H9 (cell line): ENCODE results near the gene TUT7. TPM values are rescaled to one million over a fixed set of nuclear protein-coding genes. Genes with fewer than 3 reads are reported as not detected.

Experiments used
- DNase-seq: peaks from one replicate; pipeline ENCODE4 v3.0.0-alpha.2; 2017
- H2AFZ ChIP-seq: one replicate; pipeline ENCODE4 v1.6.1; 2013; ENCODE audit warnings: mild to moderate bottlenecking, low read length, control low read depth, moderate library complexity
- H2AK5ac ChIP-seq: 2 replicates; pipeline ENCODE4 v1.6.1; 2013; ENCODE audit warnings: low read length, control low read depth, mixed read lengths; ENCODE audit not compliant: insufficient read length
- H2BK120ac ChIP-seq: one replicate; pipeline ENCODE4 v1.6.1; 2013; ENCODE audit warnings: low read depth, mild to moderate bottlenecking, low read length, control low read depth, inconsistent platforms; ENCODE audit not compliant: poor library complexity, severe bottlenecking
- H2BK12ac ChIP-seq: 2 replicates; pipeline ENCODE4 v1.6.1; 2013; ENCODE audit warnings: low read length, control low read depth, mixed read lengths, low read depth; ENCODE audit not compliant: insufficient read length
- H2BK15ac ChIP-seq: 2 replicates; pipeline ENCODE4 v1.6.1; 2013; ENCODE audit warnings: low read depth, low read length, control low read depth
- H2BK20ac ChIP-seq: one replicate; pipeline ENCODE4 v1.6.1; 2013; ENCODE audit warnings: low read depth, mild to moderate bottlenecking, low read length, control low read depth, inconsistent platforms; ENCODE audit not compliant: poor library complexity, severe bottlenecking
- H2BK5ac ChIP-seq: 2 replicates; pipeline ENCODE4 v1.6.1; 2013; ENCODE audit warnings: low read length, control low read depth, mixed read lengths; ENCODE audit not compliant: insufficient read length
- H3K14ac ChIP-seq: 2 replicates; pipeline ENCODE4 v1.6.1; 2013; ENCODE audit warnings: low read length, control low read depth; ENCODE audit not compliant: insufficient read depth
- H3K18ac ChIP-seq: 2 replicates; pipeline ENCODE4 v1.6.1; 2013; ENCODE audit warnings: low read depth, mild to moderate bottlenecking, mixed read lengths, low read length, control low read depth; ENCODE audit not compliant: insufficient read length
- H3K23ac ChIP-seq: 2 replicates; pipeline ENCODE4 v1.6.1; 2013; ENCODE audit warnings: low read length, control low read depth, mixed read lengths, low read depth; ENCODE audit not compliant: insufficient read length
- H3K23me2 ChIP-seq: 2 replicates; pipeline ENCODE4 v1.6.1; 2013; ENCODE audit warnings: low read depth, mild to moderate bottlenecking, mixed read lengths, low read length, control low read depth; ENCODE audit not compliant: insufficient read length, poor library complexity, severe bottlenecking
- H3K27ac ChIP-seq: 2 replicates; pipeline ENCODE4 v1.5.1; 2013; ENCODE audit warnings: low read length, control low read depth, mixed read lengths, low read depth; ENCODE audit not compliant: insufficient read length
- H3K27me3 ChIP-seq: 2 replicates; pipeline ENCODE4 v1.6.1; 2013; ENCODE audit warnings: low read length, control low read depth, inconsistent platforms; ENCODE audit not compliant: insufficient read depth
- H3K4ac ChIP-seq: 2 replicates; pipeline ENCODE4 v1.6.1; 2013; ENCODE audit warnings: low read depth, mild to moderate bottlenecking, control low read depth, inconsistent platforms, low read length, moderate library complexity
- H3K4me1 ChIP-seq: 2 replicates; pipeline ENCODE4 v1.6.1; 2013; ENCODE audit warnings: low read length, control low read depth, inconsistent platforms; ENCODE audit not compliant: insufficient read depth
- H3K4me2 ChIP-seq: 2 replicates; pipeline ENCODE4 v1.6.1; 2013; ENCODE audit warnings: low read length, control low read depth, mixed read lengths; ENCODE audit not compliant: insufficient read length, insufficient read depth
- H3K56ac ChIP-seq: 2 replicates; pipeline ENCODE4 v1.6.1; 2013; ENCODE audit warnings: low read depth, mild to moderate bottlenecking, mixed read lengths, low read length, control low read depth; ENCODE audit not compliant: insufficient read length
- H3K79me1 ChIP-seq: 2 replicates; pipeline ENCODE4 v1.6.1; 2013; ENCODE audit warnings: low read depth, mild to moderate bottlenecking, moderate library complexity, low read length, control low read depth, inconsistent platforms; ENCODE audit not compliant: insufficient read depth, poor library complexity, severe bottlenecking
- H3K79me2 ChIP-seq: 2 replicates; pipeline ENCODE4 v1.6.1; 2013; ENCODE audit warnings: low read length, control low read depth, inconsistent platforms; ENCODE audit not compliant: insufficient read depth
- H3K9ac ChIP-seq: 2 replicates; pipeline ENCODE4 v1.6.1; 2013; ENCODE audit warnings: low read length, control low read depth, mixed read lengths; ENCODE audit not compliant: insufficient read length; ENCODE audit errors: extremely low read depth
- H3K9me3 ChIP-seq: one replicate; pipeline ENCODE4 v1.6.1; 2013; ENCODE audit warnings: low read depth, low read length, inconsistent platforms; ENCODE audit not compliant: control insufficient read depth
- H3T11ph ChIP-seq: one replicate; pipeline ENCODE4 v1.6.1; 2013; ENCODE audit warnings: mild to moderate bottlenecking, low read length, control low read depth, inconsistent platforms
- H4K20me1 ChIP-seq: one replicate; pipeline ENCODE4 v1.6.1; 2013; ENCODE audit not compliant: control insufficient read depth, insufficient read length, insufficient read depth
- H4K5ac ChIP-seq: 2 replicates; pipeline ENCODE4 v1.6.1; 2013; ENCODE audit warnings: low read depth, mild to moderate bottlenecking, mixed read lengths, low read length, control low read depth; ENCODE audit not compliant: insufficient read length
- H4K8ac ChIP-seq: replicated peaks from 2 replicates; pipeline ENCODE4 v1.6.1; 2013; ENCODE audit warnings: low read length, control low read depth, mixed read lengths, low read depth; ENCODE audit not compliant: insufficient read length
- H4K91ac ChIP-seq: 2 replicates; pipeline ENCODE4 v1.6.1; 2013; ENCODE audit warnings: low read depth, mild to moderate bottlenecking, moderate library complexity, mixed read lengths, low read length, control low read depth; ENCODE audit not compliant: insufficient read length
- H3K27ac Mint-ChIP-seq, 3 experiments: 2 replicates in 2 of 3; 3 replicates in 1 of 3; pipeline ENCODE4 v1.8.0; 2020 to 2021; ENCODE audit warnings: mixed read lengths in 3 of 3, mild to moderate bottlenecking in 1 of 3, moderate library complexity in 1 of 3
- H3K27me3 Mint-ChIP-seq: 2 replicates; pipeline ENCODE4 v1.8.0; 2021; ENCODE audit warnings: low read depth, mild to moderate bottlenecking, moderate library complexity, mixed read lengths
- H3K36me3 Mint-ChIP-seq, 3 experiments: 2 replicates in 2 of 3; 3 replicates in 1 of 3; pipeline ENCODE4 v1.8.0; 2020 to 2021; ENCODE audit warnings: low read depth in 3 of 3, mixed read lengths in 3 of 3; ENCODE audit not compliant: insufficient read depth in 1 of 3
- H3K4me1 Mint-ChIP-seq, 2 experiments: 2 replicates each; pipeline ENCODE4 v1.8.0; 2020; ENCODE audit warnings: mixed read lengths in 2 of 2
- H3K4me3 Mint-ChIP-seq, 2 experiments: 2 replicates in 1 of 2; 3 replicates in 1 of 2; pipeline ENCODE4 v1.8.0; 2020 to 2021; ENCODE audit warnings: mild to moderate bottlenecking in 2 of 2, mixed read lengths in 2 of 2, moderate library complexity in 1 of 2
- H3K9me3 Mint-ChIP-seq, 2 experiments: 2 replicates in 1 of 2; 3 replicates in 1 of 2; pipeline ENCODE4 v1.8.0; 2020; ENCODE audit warnings: mild to moderate bottlenecking in 2 of 2, mixed read lengths in 2 of 2, moderate library complexity in 1 of 2
- WGBS: extraction: QIAGEN DNeasy Blood & Tissue Kit; methylation state at CpG from one replicate; pipeline ENCODE4 v1.1.7; 2013; ENCODE audit warnings: missing lambda C conversion rate, low lambda C conversion rate, mixed read lengths; ENCODE audit not compliant: insufficient read length; ENCODE audit errors: extremely low coverage; 5-methylcytosine and 5-hydroxymethylcytosine counted together
- total RNA-seq: library from RNA; stranded (reverse); gene quantifications from 2 replicates; pipeline ENCODE4 v1.2.1, GENCODE V29; 2021
- TF ChIP-seq, protein P1 (sequence below): fragments of 200-600 bp; sonication (generic); conservative IDR thresholded peaks from 3 replicates; pipeline ENCODE4 v1.8.0; 2021; ENCODE audit warnings: antibody characterized with exemption, mild to moderate bottlenecking

TUT7 gene
- total RNA-seq, 1 experiment from 2014 or later, result 23.1 TPM

DNA sequence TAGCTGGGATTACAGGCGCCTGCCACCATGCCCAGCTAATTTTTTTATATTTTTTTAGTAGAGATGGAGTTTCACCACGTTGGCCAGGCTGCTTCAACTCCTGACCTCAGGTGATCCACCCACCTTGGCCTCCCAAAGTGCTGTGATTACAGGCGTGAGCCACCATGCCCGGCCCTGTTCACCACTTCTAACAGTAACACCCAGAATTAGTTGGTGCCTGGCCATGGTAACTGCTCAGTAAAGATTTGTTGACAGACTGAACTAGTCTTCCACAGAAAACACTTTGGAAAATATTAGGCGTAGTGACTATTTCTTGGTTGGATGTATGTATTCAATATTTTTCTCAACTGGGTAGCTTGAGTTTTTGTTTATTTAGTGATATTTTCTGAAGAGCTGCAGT lies 24.0 kb downstream of the TUT7 start:
- H4K5ac ChIP-seq, result no peak overlapping the region
- H3K4me1 ChIP-seq, result no peaks in the 10 kb centered on the region
- no peak overlapping the region for H2BK5ac ChIP-seq
- H3K4ac ChIP-seq, result no peak overlapping the region
- Mint-ChIP-seq H3K36me3 (peaks cover 7 to 58% (median 47%) of the 10 kb centered on the region in 3 experiments; a peak in 6 of 7 replicates), H3K27ac (no peak overlapping the region), H3K4me1 (peaks cover 11 to 16% of the 10 kb centered on the region in 2 experiments), H3K4me3 (no peak overlapping the region), H3K9me3 (no peaks in the 10 kb centered on the region), H3K27me3 (no peaks in the 10 kb centered on the region; the same call in 1 of the 2 replicates)
- H3K23me2 ChIP-seq, result no peaks in the 10 kb centered on the region
- no CpG with 5 or more reads among the region's 5 CpGs for WGBS
- H3K79me2 ChIP-seq, result no peaks in the 10 kb centered on the region
- H2BK120ac ChIP-seq, result no peak overlapping the region
- H2AFZ ChIP-seq, result no peak overlapping the region
- no peaks in the 10 kb centered on the region for H4K20me1 ChIP-seq
- no peak overlapping the region for H2BK12ac ChIP-seq
- DNase-seq, result no peak
- no peak overlapping the region for H3K14ac ChIP-seq
- no peak overlapping the region for H3K9ac ChIP-seq
- no peak overlapping the region for H3K27ac ChIP-seq
- no peak overlapping the region for H4K8ac ChIP-seq
- H3T11ph ChIP-seq, result no peak overlapping the region
- TF ChIP-seq, protein P1, sequence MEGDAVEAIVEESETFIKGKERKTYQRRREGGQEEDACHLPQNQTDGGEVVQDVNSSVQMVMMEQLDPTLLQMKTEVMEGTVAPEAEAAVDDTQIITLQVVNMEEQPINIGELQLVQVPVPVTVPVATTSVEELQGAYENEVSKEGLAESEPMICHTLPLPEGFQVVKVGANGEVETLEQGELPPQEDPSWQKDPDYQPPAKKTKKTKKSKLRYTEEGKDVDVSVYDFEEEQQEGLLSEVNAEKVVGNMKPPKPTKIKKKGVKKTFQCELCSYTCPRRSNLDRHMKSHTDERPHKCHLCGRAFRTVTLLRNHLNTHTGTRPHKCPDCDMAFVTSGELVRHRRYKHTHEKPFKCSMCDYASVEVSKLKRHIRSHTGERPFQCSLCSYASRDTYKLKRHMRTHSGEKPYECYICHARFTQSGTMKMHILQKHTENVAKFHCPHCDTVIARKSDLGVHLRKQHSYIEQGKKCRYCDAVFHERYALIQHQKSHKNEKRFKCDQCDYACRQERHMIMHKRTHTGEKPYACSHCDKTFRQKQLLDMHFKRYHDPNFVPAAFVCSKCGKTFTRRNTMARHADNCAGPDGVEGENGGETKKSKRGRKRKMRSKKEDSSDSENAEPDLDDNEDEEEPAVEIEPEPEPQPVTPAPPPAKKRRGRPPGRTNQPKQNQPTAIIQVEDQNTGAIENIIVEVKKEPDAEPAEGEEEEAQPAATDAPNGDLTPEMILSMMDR, result no peak
- H3K23ac ChIP-seq, result no peak overlapping the region
- no peak overlapping the region for H4K91ac ChIP-seq
- no peak overlapping the region for H3K4me2 ChIP-seq
- no peak overlapping the region for H2AK5ac ChIP-seq
- no peak overlapping the region for H3K18ac ChIP-seq
- no peaks in the 10 kb centered on the region for H3K79me1 ChIP-seq
- H3K27me3 ChIP-seq, result no peaks in the 10 kb centered on the region
- H3K9me3 ChIP-seq, result no peaks in the 10 kb centered on the region
- H2BK15ac ChIP-seq, result no peak overlapping the region
- H2BK20ac ChIP-seq, result no peak overlapping the region
- no peak overlapping the region for H3K56ac ChIP-seq
